GM12878 (cell line): ENCODE results near the gene PASK.

Experiments used
- CTCF ChIP-seq, 3 experiments: IDR thresholded peaks in 2 of 3; conservative IDR thresholded peaks in 1 of 3; 2 replicates each; pipeline ENCODE4 v1.5.1; 2011; ENCODE audit warnings: low read depth in 3 of 3, low read length in 3 of 3, mild to moderate bottlenecking in 3 of 3, control low read depth in 2 of 3, moderate library complexity in 2 of 3, inconsistent platforms in 1 of 3, mixed read lengths in 1 of 3; ENCODE audit not compliant: control insufficient read depth in 2 of 3, insufficient read depth in 1 of 3; ENCODE audit errors: extremely low read depth in 1 of 3
- KAT2A ChIP-seq: conservative IDR thresholded peaks from 2 replicates; pipeline ENCODE4 v1.6.1; 2011; ENCODE audit warnings: low read depth, low read length; ENCODE audit not compliant: control insufficient read depth
- TAF1 ChIP-seq: IDR thresholded peaks from 2 replicates; pipeline ENCODE4 v1.6.1; 2011; ENCODE audit warnings: mild to moderate bottlenecking, low read depth, low read length, borderline replicate concordance

GRCh38 chr2:241084856-241085444 is 64.3 kb downstream of the PASK start:
- TF ChIP-seq TAF1 (no peak), CTCF (IDR thresholded peaks at IDR 0.05 in 2 of 3, conservative IDR thresholded peaks at IDR 0.05 in 1 of 3; ENCODE audit: control insufficient read depth in 2 of 3, extremely low read depth in 1 of 3, insufficient read depth in 1 of 3, low read depth in 3 of 3, low read length in 3 of 3) (no peak), KAT2A (no peak)
